Measurements from ENCODE around the gene ADORA1. TPM values are rescaled to one million over a fixed set of nuclear protein-coding genes. Genes with fewer than 3 reads are reported as not detected.

Gene ADORA1
- total and polyA plus RNA-seq, 2 of the 4 experiments (the other 2 are of a cell fraction), result 0.36 to 0.56 TPM

DNA sequence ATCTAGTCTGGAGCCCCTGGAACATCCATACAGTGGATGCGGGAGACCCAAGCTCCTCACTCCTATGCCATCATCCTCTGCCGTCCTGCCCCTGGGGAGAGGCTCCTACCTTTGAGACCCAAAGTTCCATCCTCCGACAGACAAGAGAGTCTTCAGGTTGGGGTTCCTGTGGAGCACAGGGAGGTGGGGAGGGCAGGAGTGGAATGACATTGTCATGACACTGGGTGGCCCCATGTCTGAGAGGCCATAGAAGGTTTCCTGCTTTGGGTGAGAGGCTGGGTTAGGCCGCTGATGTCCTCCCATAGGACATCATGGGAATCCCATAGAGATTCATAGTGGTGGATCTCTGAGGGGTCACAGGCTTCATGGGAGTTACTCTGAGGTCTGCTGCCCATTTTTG, 56.9 kb downstream of the ADORA1 start:
- H3K4me3 ChIP-seq (ENCODE audit: insufficient read depth, low read depth, low read length), result no peak overlapping the region
- no peaks in the 10 kb centered on the region for H3K9me3 ChIP-seq (ENCODE audit: control insufficient read depth, insufficient read depth, low read length)
- ATAC-seq (ENCODE audit: low read depth) (no peak), DNase-seq (no peak)
- H2BK5ac ChIP-seq (ENCODE audit: low read depth, low read length, poor library complexity, severe bottlenecking), result no peak overlapping the region
- dilution Hi-C loops (cut with HindIII; ENCODE audit: low sequenced_read_pairs, unreplicated experiment) (no loop called here), in situ Hi-C loops (cut with MboI; ENCODE audit: low sequenced_read_pairs) (no loop called here), intact Hi-C loops (cut with micrococcal nuclease) (no loop called here)
- H3K23ac ChIP-seq (ENCODE audit: low read depth, low read length), result no peak overlapping the region
- no peak overlapping the region for H3K56ac ChIP-seq (ENCODE audit: extremely low read depth, insufficient read depth, low read length)
- H4K5ac ChIP-seq (ENCODE audit: low read depth, low read length), result no peak overlapping the region
- no peak overlapping the region for H2BK120ac ChIP-seq (ENCODE audit: low read depth, low read length)
- H3K79me1 ChIP-seq (ENCODE audit: low read depth in 1 of 2, low read length in 2 of 2), result no peaks in the 10 kb centered on the region
- TF ChIP-seq, protein P1, sequence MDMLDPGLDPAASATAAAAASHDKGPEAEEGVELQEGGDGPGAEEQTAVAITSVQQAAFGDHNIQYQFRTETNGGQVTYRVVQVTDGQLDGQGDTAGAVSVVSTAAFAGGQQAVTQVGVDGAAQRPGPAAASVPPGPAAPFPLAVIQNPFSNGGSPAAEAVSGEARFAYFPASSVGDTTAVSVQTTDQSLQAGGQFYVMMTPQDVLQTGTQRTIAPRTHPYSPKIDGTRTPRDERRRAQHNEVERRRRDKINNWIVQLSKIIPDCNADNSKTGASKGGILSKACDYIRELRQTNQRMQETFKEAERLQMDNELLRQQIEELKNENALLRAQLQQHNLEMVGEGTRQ (IDR thresholded peaks at IDR 0.05; ENCODE audit: low read depth, low read length), result no peak
- no peak for TF ChIP-seq BHLHE40 (IDR thresholded peaks at IDR 0.05; ENCODE audit: low read depth, low read length)
- TF ChIP-seq NFE2L2 (IDR thresholded peaks at IDR 0.05; ENCODE audit: low read depth, low read length), result no peak
- TF ChIP-seq SMC3 (IDR thresholded peaks at IDR 0.05; ENCODE audit: low read depth, low read length), result no peak
- no peak overlapping the region for H2AK5ac ChIP-seq (ENCODE audit: low read depth, low read length)
- no peak overlapping the region for H3K9ac ChIP-seq (ENCODE audit: low read depth, low read length)
- H3K4ac ChIP-seq (ENCODE audit: low read depth, low read length), result no peak overlapping the region
- no peak overlapping the region for H4K8ac ChIP-seq (ENCODE audit: low read depth in 2 of 2, low read length in 2 of 2)
- BruUV-seq (replicated peaks), result no TSS peak
- POLR2A ChIA-PET (ENCODE audit: unreplicated experiment), result no interaction called here
- H3K14ac ChIP-seq (replicated peaks; ENCODE audit: low read depth, low read length), result no peak overlapping the region
- no peaks in the 10 kb centered on the region for H4K20me1 ChIP-seq (ENCODE audit: insufficient read depth, low read length)
- H2AFZ ChIP-seq (replicated peaks; ENCODE audit: low read length, poor library complexity), result no peak overlapping the region
- H3K27me3 ChIP-seq (ENCODE audit: control insufficient read depth, insufficient read depth, low read length), result peaks cover 20% of the 10 kb centered on the region
- H3K18ac ChIP-seq (ENCODE audit: low read depth, low read length), result no peak overlapping the region
- H3K36me3 ChIP-seq (ENCODE audit: control insufficient read depth, insufficient read depth, low read length), result no peaks in the 10 kb centered on the region
- H3K9me1 ChIP-seq (ENCODE audit: insufficient read depth, low read length), result no peaks in the 10 kb centered on the region
- CTCF ChIA-PET, result interaction anchor here (1.0 kb wide), 1 partner anchor 12 kb away, joined by 4 read pairs; no protein-coding TSS in a partner anchor
- H4K91ac ChIP-seq (ENCODE audit: insufficient read depth, low read depth, low read length), result no peak overlapping the region
- no peak overlapping the region for H2BK20ac ChIP-seq (ENCODE audit: low read depth, low read length)
- peaks cover 2% of the 10 kb centered on the region; the same call in 1 of the 2 replicates for H3K4me1 ChIP-seq (ENCODE audit: control insufficient read depth, insufficient read depth, low read length)
- no peak overlapping the region for H2AK9ac ChIP-seq (replicated peaks; ENCODE audit: low read depth, low read length, poor library complexity)
- WGBS, 2 experiments (ENCODE audit: extremely low coverage in 2 of 2, insufficient read length in 1 of 2), result no CpG with 5 or more reads among the region's 4 CpGs
- H2BK15ac ChIP-seq (ENCODE audit: low read depth, low read length), result no peak overlapping the region
- H3K27ac ChIP-seq (ENCODE audit: insufficient read depth, low read length), result no peak overlapping the region
- H3K4me2 ChIP-seq (ENCODE audit: low read depth, low read length), result no peak overlapping the region

Data from IMR-90 (cell line).